ENCODE measurements around the gene EFNA5. TPM values are rescaled to one million over a fixed set of nuclear protein-coding genes. Genes with fewer than 3 reads are reported as not detected.

EFNA5 gene
- total RNA-seq, 2 experiments from 2014 or later, result not detected

DNA sequence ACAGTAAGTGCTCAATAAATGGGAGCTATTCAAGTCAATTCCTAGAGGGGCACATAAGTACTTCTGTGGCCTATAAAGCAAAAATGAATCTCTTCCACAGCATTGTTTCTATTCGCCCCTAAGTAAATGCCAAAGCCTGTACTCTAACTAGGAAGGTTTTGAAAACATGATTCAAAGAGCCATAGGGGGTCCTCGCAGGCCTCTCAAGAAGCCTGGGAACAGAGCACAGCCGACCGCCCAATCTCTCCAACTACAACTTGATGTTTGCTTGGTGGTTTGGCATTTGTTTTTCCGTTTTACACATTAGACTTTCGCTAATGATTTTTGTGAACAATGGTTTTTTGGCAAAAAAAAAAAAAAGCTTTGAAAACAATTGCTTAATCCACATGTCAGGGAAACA, 19.4 kb downstream of the EFNA5 start:
- H3K4me1 Mint-ChIP-seq (ENCODE audit: low read depth), result no peaks in the 10 kb centered on the region
- H3K36me3 Mint-ChIP-seq (ENCODE audit: low read depth), result no peaks in the 10 kb centered on the region
- no peaks in the 10 kb centered on the region for H3K9me3 ChIP-seq (ENCODE audit: control insufficient read depth in 1 of 2, insufficient read depth in 1 of 2, low read length in 2 of 2)
- no peaks in the 10 kb centered on the region for H3K9me3 Mint-ChIP-seq
- H3K4me3 ChIP-seq (ENCODE audit: low read length), result no peak overlapping the region
- H3K27ac ChIP-seq (ENCODE audit: low read depth in 1 of 2, low read length in 2 of 2), result no peak overlapping the region
- intact Hi-C loops (cut with DNase I, micrococcal nuclease), result no loop called here
- no peaks in the 10 kb centered on the region for H3K4me1 ChIP-seq (ENCODE audit: insufficient read depth, low read length)
- TF ChIP-seq, protein P1, sequence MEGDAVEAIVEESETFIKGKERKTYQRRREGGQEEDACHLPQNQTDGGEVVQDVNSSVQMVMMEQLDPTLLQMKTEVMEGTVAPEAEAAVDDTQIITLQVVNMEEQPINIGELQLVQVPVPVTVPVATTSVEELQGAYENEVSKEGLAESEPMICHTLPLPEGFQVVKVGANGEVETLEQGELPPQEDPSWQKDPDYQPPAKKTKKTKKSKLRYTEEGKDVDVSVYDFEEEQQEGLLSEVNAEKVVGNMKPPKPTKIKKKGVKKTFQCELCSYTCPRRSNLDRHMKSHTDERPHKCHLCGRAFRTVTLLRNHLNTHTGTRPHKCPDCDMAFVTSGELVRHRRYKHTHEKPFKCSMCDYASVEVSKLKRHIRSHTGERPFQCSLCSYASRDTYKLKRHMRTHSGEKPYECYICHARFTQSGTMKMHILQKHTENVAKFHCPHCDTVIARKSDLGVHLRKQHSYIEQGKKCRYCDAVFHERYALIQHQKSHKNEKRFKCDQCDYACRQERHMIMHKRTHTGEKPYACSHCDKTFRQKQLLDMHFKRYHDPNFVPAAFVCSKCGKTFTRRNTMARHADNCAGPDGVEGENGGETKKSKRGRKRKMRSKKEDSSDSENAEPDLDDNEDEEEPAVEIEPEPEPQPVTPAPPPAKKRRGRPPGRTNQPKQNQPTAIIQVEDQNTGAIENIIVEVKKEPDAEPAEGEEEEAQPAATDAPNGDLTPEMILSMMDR (IDR thresholded peaks at IDR 0.05), result no peak
- no peak overlapping the region for H3K4me3 Mint-ChIP-seq
- no peak overlapping the region for H3K27ac Mint-ChIP-seq
- no peaks in the 10 kb centered on the region for H3K27me3 ChIP-seq (ENCODE audit: control insufficient read depth in 1 of 2, insufficient read depth in 2 of 2, low read length in 2 of 2)
- ATAC-seq (ENCODE audit: poor library complexity) (no peak), DNase-seq (no peak)
- no peaks in the 10 kb centered on the region for H3K36me3 ChIP-seq (ENCODE audit: insufficient read depth, low read length)
- CTCF ChIA-PET, result no interaction called here
- POLR2A ChIA-PET, result no interaction called here
- H3K27me3 Mint-ChIP-seq, result peaks cover 22% of the 10 kb centered on the region

DNA sequence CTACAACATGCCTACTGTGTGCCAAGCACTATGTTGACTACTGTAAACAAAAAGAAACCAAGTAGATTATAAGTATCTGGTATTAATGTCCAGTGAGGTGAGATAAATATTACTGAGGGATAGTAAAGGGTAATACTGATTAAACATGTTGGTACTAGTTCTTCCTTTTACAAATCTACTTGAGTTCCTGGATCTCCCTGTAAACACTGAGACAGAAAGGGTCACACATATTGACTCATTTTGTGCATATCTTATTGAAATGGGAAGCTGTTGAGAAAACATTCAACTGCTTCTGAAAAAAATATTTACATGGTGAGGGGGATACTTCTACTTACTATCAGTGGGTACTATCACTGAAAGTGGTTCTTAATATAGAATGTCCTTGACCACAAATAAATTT, 24.3 kb downstream of the EFNA5 start:
- H3K4me1 Mint-ChIP-seq (ENCODE audit: low read depth), result no peaks in the 10 kb centered on the region
- Histone ChIP-seq H3K27ac (ENCODE audit: low read depth in 1 of 2, low read length in 2 of 2) (no peak overlapping the region), H3K27me3 (ENCODE audit: control insufficient read depth in 1 of 2, insufficient read depth in 2 of 2, low read length in 2 of 2) (peaks cover 0 to 4% of the 10 kb centered on the region in 2 experiments), H3K9me3 (ENCODE audit: control insufficient read depth in 1 of 2, insufficient read depth in 1 of 2, low read length in 2 of 2) (no peaks in the 10 kb centered on the region), H3K36me3 (ENCODE audit: insufficient read depth, low read length) (no peaks in the 10 kb centered on the region), H3K4me3 (ENCODE audit: low read length) (no peak overlapping the region), H3K4me1 (ENCODE audit: insufficient read depth, low read length) (no peaks in the 10 kb centered on the region)
- ATAC-seq (ENCODE audit: poor library complexity) (no peak), DNase-seq (no peak)
- ChIA-PET CTCF (no interaction called here), POLR2A (no interaction called here)
- H3K4me3 Mint-ChIP-seq, result no peak overlapping the region
- intact Hi-C loops (cut with DNase I, micrococcal nuclease), result no loop called here
- no peaks in the 10 kb centered on the region for H3K36me3 Mint-ChIP-seq (ENCODE audit: low read depth)
- TF ChIP-seq, protein P1 (IDR thresholded peaks at IDR 0.05), result no peak
- H3K27me3 Mint-ChIP-seq, result peaks cover 5% of the 10 kb centered on the region
- no peaks in the 10 kb centered on the region for H3K9me3 Mint-ChIP-seq
- no peak overlapping the region for H3K27ac Mint-ChIP-seq

DNA sequence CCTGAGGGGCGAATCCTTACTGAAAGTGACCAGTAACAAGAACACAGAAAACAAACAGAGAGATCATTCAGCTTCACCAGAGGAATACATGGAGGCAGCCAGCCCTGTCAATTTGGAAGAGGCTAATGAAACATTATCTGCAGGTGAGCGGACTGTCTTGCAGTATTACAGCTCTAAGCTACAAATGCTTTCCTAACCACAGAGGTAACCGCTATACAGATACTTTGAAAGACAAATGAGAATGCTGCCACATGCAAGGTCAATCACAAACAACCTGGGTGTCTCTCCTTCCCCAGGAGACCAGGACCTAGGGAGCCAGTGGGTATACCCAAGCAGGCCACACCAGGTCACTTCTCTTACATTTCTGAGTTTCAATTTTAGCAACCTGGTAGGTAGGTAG, 30.2 kb downstream of the EFNA5 start:
- ChIA-PET POLR2A (no interaction called here), CTCF (no interaction called here)
- Mint-ChIP-seq H3K4me1 (ENCODE audit: low read depth) (no peaks in the 10 kb centered on the region), H3K36me3 (ENCODE audit: low read depth) (no peaks in the 10 kb centered on the region), H3K27ac (no peak overlapping the region), H3K4me3 (no peak overlapping the region), H3K27me3 (peaks cover 12% of the 10 kb centered on the region), H3K9me3 (no peaks in the 10 kb centered on the region)
- H3K4me3 ChIP-seq (ENCODE audit: low read length), result no peak overlapping the region
- intact Hi-C loops (cut with DNase I, micrococcal nuclease), result no loop called here
- no peaks in the 10 kb centered on the region for H3K9me3 ChIP-seq (ENCODE audit: control insufficient read depth in 1 of 2, insufficient read depth in 1 of 2, low read length in 2 of 2)
- no peaks in the 10 kb centered on the region for H3K36me3 ChIP-seq (ENCODE audit: insufficient read depth, low read length)
- H3K27ac ChIP-seq (ENCODE audit: low read depth in 1 of 2, low read length in 2 of 2), result no peak overlapping the region
- TF ChIP-seq, protein P1 (IDR thresholded peaks at IDR 0.05), result no peak
- DNase-seq (no peak), ATAC-seq (ENCODE audit: poor library complexity) (no peak)
- no peaks in the 10 kb centered on the region for H3K4me1 ChIP-seq (ENCODE audit: insufficient read depth, low read length)
- H3K27me3 ChIP-seq (ENCODE audit: control insufficient read depth in 1 of 2, insufficient read depth in 2 of 2, low read length in 2 of 2), result peaks cover 0 to 4% of the 10 kb centered on the region in 2 experiments

All from CD4-positive, alpha-beta T cell (primary cell).